ENCODE data around the gene ALKBH7. TPM values are rescaled to one million over a fixed set of nuclear protein-coding genes. Genes with fewer than 3 reads are reported as not detected.
"Not testable (repeated sequence)": the region's sequence is repeated elsewhere in the genome, so short reads cannot be mapped to it uniquely, and the experiment has no call there.

Gene ALKBH7
- total RNA-seq, 2 experiments from 2014 or later: 61.0 to 75.9 TPM

- Histone ChIP-seq H3K9me2 (ENCODE audit: insufficient read depth, low read length) (no peaks in the 10 kb centered on the region), H3K79me2 (ENCODE audit: insufficient read depth, low read depth, low read length) (peaks cover 5% of the 10 kb centered on the region; the same call in 1 of the 2 replicates), H3K9me3 (ENCODE audit: low read length) (peaks cover 6% of the 10 kb centered on the region; the same call in 1 of the 2 replicates), H3K27ac (ENCODE audit: low read depth, low read length, poor library complexity, severe bottlenecking) (no peak overlapping the region), H4K20me1 (ENCODE audit: insufficient read depth, low read length) (no peaks in the 10 kb centered on the region), H3K4me3 (ENCODE audit: low read depth, low read length, poor library complexity, severe bottlenecking) (no peak overlapping the region), H3K36me3 (ENCODE audit: insufficient read depth, low read length) (no peaks in the 10 kb centered on the region), H3K4me2 (ENCODE audit: low read length) (no peak overlapping the region), H3K4me1 (ENCODE audit: insufficient read depth, low read length, poor library complexity, severe bottlenecking) (peaks cover 4% of the 10 kb centered on the region), H2AFZ (ENCODE audit: low read length) (no peak overlapping the region)
- no TSS peak for BruUV-seq (replicated peaks)
- intact Hi-C loops (cut with micrococcal nuclease; ENCODE audit: unreplicated experiment): no loop called here
- ChIA-PET POLR2A (no interaction called here), CTCF (ENCODE audit: unreplicated experiment) (no interaction called here)
- no peak for DNase-seq (ENCODE audit: low spot score)
- TF ChIP-seq CTCF (conservative IDR thresholded peaks at IDR 0.05; ENCODE audit: low read length): no peak
- TF ChIP-seq EZH2phosphoT487 (IDR thresholded peaks at IDR 0.05; ENCODE audit: borderline replicate concordance, low read depth, low read length): no peak
Measured at GRCh38 chr19:6357174-6357573, 15.4 kb upstream of the ALKBH7 start.

GRCh38 chr19:6358003-6358402 lies 14.6 kb upstream of the ALKBH7 start:
- Histone ChIP-seq H4K20me1 (ENCODE audit: insufficient read depth, low read length) (no peaks in the 10 kb centered on the region), H3K27ac (ENCODE audit: low read depth, low read length, poor library complexity, severe bottlenecking) (no peak overlapping the region), H3K79me2 (ENCODE audit: insufficient read depth, low read depth, low read length) (peaks cover 13% of the 10 kb centered on the region; the same call in 1 of the 2 replicates), H3K4me2 (ENCODE audit: low read length) (no peak overlapping the region), H3K9me2 (ENCODE audit: insufficient read depth, low read length) (no peaks in the 10 kb centered on the region), H3K4me1 (ENCODE audit: insufficient read depth, low read length, poor library complexity, severe bottlenecking) (peaks cover 12% of the 10 kb centered on the region), H2AFZ (ENCODE audit: low read length) (no peak overlapping the region), H3K4me3 (ENCODE audit: low read depth, low read length, poor library complexity, severe bottlenecking) (no peak overlapping the region), H3K36me3 (ENCODE audit: insufficient read depth, low read length) (no peaks in the 10 kb centered on the region), H3K9me3 (ENCODE audit: low read length) (no peaks in the 10 kb centered on the region)
- DNase-seq (ENCODE audit: low spot score): no peak
- TF ChIP-seq EZH2phosphoT487 (IDR thresholded peaks at IDR 0.05; ENCODE audit: borderline replicate concordance, low read depth, low read length) (no peak), CTCF (conservative IDR thresholded peaks at IDR 0.05; ENCODE audit: low read length) (no peak)
- CTCF ChIA-PET (ENCODE audit: unreplicated experiment): no interaction called here
- BruUV-seq (replicated peaks): no TSS peak
- intact Hi-C loops (cut with micrococcal nuclease; ENCODE audit: unreplicated experiment): no loop called here
- POLR2A ChIA-PET: no interaction called here

- intact Hi-C loops (cut with micrococcal nuclease; ENCODE audit: unreplicated experiment): no loop called here
- CTCF ChIA-PET (ENCODE audit: unreplicated experiment): no interaction called here
- DNase-seq (ENCODE audit: low spot score): no peak
- BruUV-seq (replicated peaks): no TSS peak
- Histone ChIP-seq H3K9me3 (ENCODE audit: low read length) (no peaks in the 10 kb centered on the region), H3K4me3 (ENCODE audit: low read depth, low read length, poor library complexity, severe bottlenecking) (no peak overlapping the region), H3K4me2 (ENCODE audit: low read length) (no peak overlapping the region), H2AFZ (ENCODE audit: low read length) (no peak overlapping the region), H3K36me3 (ENCODE audit: insufficient read depth, low read length) (peaks cover 7% of the 10 kb centered on the region), H3K79me2 (ENCODE audit: insufficient read depth, low read depth, low read length) (peaks cover 17% of the 10 kb centered on the region; the same call in 1 of the 2 replicates), H3K9me2 (ENCODE audit: insufficient read depth, low read length) (no peaks in the 10 kb centered on the region), H3K27ac (ENCODE audit: low read depth, low read length, poor library complexity, severe bottlenecking) (no peak overlapping the region), H3K4me1 (ENCODE audit: insufficient read depth, low read length, poor library complexity, severe bottlenecking) (peaks cover 13% of the 10 kb centered on the region), H4K20me1 (ENCODE audit: insufficient read depth, low read length) (no peaks in the 10 kb centered on the region)
- POLR2A ChIA-PET: no interaction called here
- TF ChIP-seq EZH2phosphoT487 (IDR thresholded peaks at IDR 0.05; ENCODE audit: borderline replicate concordance, low read depth, low read length) (no peak), CTCF (conservative IDR thresholded peaks at IDR 0.05; ENCODE audit: low read length) (no peak)
Measured at GRCh38 chr19:6359568-6360341, 12.8 kb upstream of the ALKBH7 start.

GRCh38 chr19:6360445-6360844 lies 12.1 kb upstream of the ALKBH7 start:
- H3K27ac ChIP-seq (ENCODE audit: low read depth, low read length, poor library complexity, severe bottlenecking); H3K4me3 ChIP-seq (ENCODE audit: low read depth, low read length, poor library complexity, severe bottlenecking); BruUV-seq (replicated peaks); CTCF ChIA-PET (ENCODE audit: unreplicated experiment); POLR2A ChIA-PET; H2AFZ ChIP-seq (ENCODE audit: low read length); intact Hi-C loops (cut with micrococcal nuclease; ENCODE audit: unreplicated experiment); H3K4me2 ChIP-seq (ENCODE audit: low read length); H3K9me3 ChIP-seq (ENCODE audit: low read length); H3K9me2 ChIP-seq (ENCODE audit: insufficient read depth, low read length); DNase-seq (ENCODE audit: low spot score); H4K20me1 ChIP-seq (ENCODE audit: insufficient read depth, low read length): not testable (repeated sequence)
- Histone ChIP-seq H3K36me3 (ENCODE audit: insufficient read depth, low read length) (peaks cover 14% of the 10 kb centered on the region), H3K4me1 (ENCODE audit: insufficient read depth, low read length, poor library complexity, severe bottlenecking) (peaks cover 13% of the 10 kb centered on the region), H3K79me2 (ENCODE audit: insufficient read depth, low read depth, low read length) (peaks cover 17% of the 10 kb centered on the region; the same call in 1 of the 2 replicates)
